Endothelial cell (in vitro differentiated cells): ENCODE measurements around the gene GPX7. TPM values are rescaled to one million over a fixed set of nuclear protein-coding genes. Genes with fewer than 3 reads are reported as not detected.

Experiments used
- DNase-seq: peaks from one replicate; pipeline ENCODE4 v3.0.0; 2021; ENCODE audit warnings: low spot score
- H3K27ac Mint-ChIP-seq: one replicate; pipeline ENCODE4 v1.8.0; 2021; ENCODE audit warnings: mixed read lengths, inconsistent platforms; ENCODE audit not compliant: unreplicated experiment
- H3K27me3 Mint-ChIP-seq: one replicate; pipeline ENCODE4 v1.8.0; 2021; ENCODE audit warnings: mild to moderate bottlenecking, moderate library complexity, mixed read lengths, inconsistent platforms; ENCODE audit not compliant: unreplicated experiment
- H3K36me3 Mint-ChIP-seq: one replicate; pipeline ENCODE4 v1.8.0; 2021; ENCODE audit warnings: mild to moderate bottlenecking, low read depth, mixed read lengths, inconsistent platforms; ENCODE audit not compliant: unreplicated experiment
- H3K4me1 Mint-ChIP-seq: one replicate; pipeline ENCODE4 v1.8.0; 2021; ENCODE audit warnings: mild to moderate bottlenecking, mixed read lengths, inconsistent platforms; ENCODE audit not compliant: unreplicated experiment
- H3K4me3 Mint-ChIP-seq: one replicate; pipeline ENCODE4 v1.8.0; 2021; ENCODE audit warnings: mild to moderate bottlenecking, mixed read lengths, inconsistent platforms; ENCODE audit not compliant: unreplicated experiment
- H3K9me3 Mint-ChIP-seq: one replicate; pipeline ENCODE4 v1.8.0; 2021; ENCODE audit warnings: mixed read lengths, inconsistent platforms; ENCODE audit not compliant: unreplicated experiment
- total RNA-seq: library from RNA; stranded (reverse); fragmentation: NEBNext Ultra II Directional; extraction: Animal tissue kit (Norgen Biotek cat#: 25700); gene quantifications from one replicate; pipeline ENCODE4 v1.2.1, GENCODE V29; 2021; ENCODE audit not compliant: unreplicated experiment
- TF ChIP-seq, protein P1 (sequence below): fragments of 200-600 bp; sonication (generic); IDR thresholded peaks from one replicate; pipeline ENCODE4 v1.5.0; 2021; ENCODE audit warnings: antibody characterized with exemption; ENCODE audit not compliant: unreplicated experiment

The GPX7 gene
- total RNA-seq, 1 donor from 2014 or later: 59.4 TPM

DNA sequence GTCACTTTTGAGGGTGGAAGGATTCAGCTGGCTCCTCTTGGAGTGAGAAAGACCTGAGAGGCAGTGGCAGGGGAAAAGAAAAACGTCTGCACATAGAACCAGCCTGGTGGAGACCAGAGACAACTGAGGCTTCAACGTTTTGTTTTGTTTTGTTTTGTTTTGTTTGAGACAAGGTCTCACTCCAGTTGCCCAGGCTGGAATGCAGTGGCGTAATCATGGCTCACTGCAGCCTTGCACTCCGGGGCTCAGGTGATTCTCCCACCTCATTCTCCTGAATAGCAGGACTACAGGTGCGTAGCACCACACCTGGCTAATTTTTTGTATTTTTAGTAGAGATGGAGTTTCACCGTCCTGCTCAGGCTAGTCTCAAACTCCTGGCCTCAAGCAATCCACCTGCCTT lies 43.1 kb downstream of the GPX7 start:
- Mint-ChIP-seq H3K4me3 (no peak overlapping the region), H3K36me3 (no peaks in the 10 kb centered on the region), H3K27me3 (peaks cover 3% of the 10 kb centered on the region), H3K9me3 (no peaks in the 10 kb centered on the region), H3K4me1 (peaks cover 3% of the 10 kb centered on the region), H3K27ac (no peak overlapping the region)
- DNase-seq: no peak
- TF ChIP-seq, protein P1, sequence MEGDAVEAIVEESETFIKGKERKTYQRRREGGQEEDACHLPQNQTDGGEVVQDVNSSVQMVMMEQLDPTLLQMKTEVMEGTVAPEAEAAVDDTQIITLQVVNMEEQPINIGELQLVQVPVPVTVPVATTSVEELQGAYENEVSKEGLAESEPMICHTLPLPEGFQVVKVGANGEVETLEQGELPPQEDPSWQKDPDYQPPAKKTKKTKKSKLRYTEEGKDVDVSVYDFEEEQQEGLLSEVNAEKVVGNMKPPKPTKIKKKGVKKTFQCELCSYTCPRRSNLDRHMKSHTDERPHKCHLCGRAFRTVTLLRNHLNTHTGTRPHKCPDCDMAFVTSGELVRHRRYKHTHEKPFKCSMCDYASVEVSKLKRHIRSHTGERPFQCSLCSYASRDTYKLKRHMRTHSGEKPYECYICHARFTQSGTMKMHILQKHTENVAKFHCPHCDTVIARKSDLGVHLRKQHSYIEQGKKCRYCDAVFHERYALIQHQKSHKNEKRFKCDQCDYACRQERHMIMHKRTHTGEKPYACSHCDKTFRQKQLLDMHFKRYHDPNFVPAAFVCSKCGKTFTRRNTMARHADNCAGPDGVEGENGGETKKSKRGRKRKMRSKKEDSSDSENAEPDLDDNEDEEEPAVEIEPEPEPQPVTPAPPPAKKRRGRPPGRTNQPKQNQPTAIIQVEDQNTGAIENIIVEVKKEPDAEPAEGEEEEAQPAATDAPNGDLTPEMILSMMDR: no peak

DNA sequence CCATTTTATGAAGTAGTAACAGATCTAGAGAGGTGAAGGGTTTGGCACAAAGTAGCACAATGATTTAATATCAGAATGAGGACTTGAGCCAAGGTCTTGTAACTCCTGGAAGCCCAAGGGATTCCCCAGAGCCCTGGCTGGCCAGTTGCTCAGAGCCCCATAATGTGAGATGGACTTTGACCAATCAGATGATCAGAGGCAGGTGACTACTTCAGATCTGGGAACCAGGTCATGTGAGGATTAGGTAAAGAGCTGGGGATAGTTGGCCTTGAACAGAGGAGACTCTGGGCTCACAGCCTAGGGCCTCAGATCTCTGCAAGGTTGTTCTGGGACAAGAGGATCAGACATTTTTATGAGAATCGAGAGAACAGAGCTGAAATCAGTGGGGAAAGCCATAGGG lies 49.7 kb downstream of the GPX7 start:
- H3K27ac Mint-ChIP-seq: no peak overlapping the region
- DNase-seq: no peak
- no peak overlapping the region for H3K4me3 Mint-ChIP-seq
- H3K9me3 Mint-ChIP-seq: no peaks in the 10 kb centered on the region
- H3K36me3 Mint-ChIP-seq: no peaks in the 10 kb centered on the region
- no peaks in the 10 kb centered on the region for H3K4me1 Mint-ChIP-seq
- TF ChIP-seq, protein P1: no peak
- H3K27me3 Mint-ChIP-seq: peaks cover 6% of the 10 kb centered on the region

DNA sequence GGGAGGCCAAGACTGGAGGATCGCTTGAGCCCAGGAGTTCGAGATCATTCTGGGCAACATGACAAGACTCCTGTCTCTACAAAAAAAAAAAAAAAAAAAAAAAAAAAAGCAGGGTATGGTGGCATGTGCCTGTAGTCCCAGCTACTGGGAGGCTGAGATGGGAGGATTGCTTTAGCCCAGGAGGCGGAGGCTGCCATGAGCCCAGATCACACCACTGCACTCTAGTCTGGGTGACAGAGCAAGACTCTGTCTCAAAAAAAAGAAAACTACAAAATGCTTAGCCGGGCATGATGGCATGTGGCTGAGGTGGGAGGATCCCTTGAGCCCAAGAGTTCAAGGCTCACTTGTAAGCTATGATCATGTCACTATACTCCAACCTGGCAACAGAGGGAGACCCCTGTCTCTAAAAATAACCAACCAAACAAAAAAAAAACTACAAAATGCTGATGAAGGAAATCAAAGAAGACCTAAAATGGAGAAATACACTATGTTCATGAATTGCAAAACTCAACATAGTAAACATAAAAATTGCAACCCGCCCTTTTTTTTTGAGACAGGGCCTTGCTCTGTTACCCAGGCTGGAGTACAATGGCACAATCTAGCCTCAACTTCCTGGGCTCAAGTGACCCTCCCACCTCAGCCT lies 51.2 kb downstream of the GPX7 start:
- H3K9me3 Mint-ChIP-seq: no peaks in the 10 kb centered on the region
- H3K27me3 Mint-ChIP-seq: peaks cover 6% of the 10 kb centered on the region
- no peak overlapping the region for H3K27ac Mint-ChIP-seq
- H3K36me3 Mint-ChIP-seq: no peaks in the 10 kb centered on the region
- no peak for DNase-seq
- H3K4me3 Mint-ChIP-seq: no peak overlapping the region
- H3K4me1 Mint-ChIP-seq: no peaks in the 10 kb centered on the region
- TF ChIP-seq, protein P1: no peak

DNA sequence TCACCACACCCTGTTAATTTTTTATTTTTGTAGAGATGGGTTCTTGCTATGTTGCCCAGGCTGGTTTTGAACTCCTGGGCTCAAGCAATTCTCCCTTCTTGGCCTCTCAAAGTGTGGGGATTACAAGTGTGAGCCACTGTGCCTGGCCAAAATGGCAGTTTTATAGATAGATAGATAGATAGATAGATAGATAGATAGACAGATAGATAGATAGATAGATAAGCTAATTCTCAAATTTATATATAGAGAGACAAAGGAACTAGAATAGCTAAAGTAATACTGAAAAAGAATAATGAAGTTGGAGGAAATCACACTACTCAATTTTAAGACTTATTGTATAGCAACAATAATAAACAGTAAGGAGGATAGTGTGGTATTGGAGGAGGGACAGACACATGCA lies 51.9 kb downstream of the GPX7 start:
- H3K36me3 Mint-ChIP-seq: no peaks in the 10 kb centered on the region
- no peak for DNase-seq
- H3K4me1 Mint-ChIP-seq: no peaks in the 10 kb centered on the region
- H3K9me3 Mint-ChIP-seq: no peaks in the 10 kb centered on the region
- H3K4me3 Mint-ChIP-seq: no peak overlapping the region
- H3K27ac Mint-ChIP-seq: no peak overlapping the region
- TF ChIP-seq, protein P1: no peak
- H3K27me3 Mint-ChIP-seq: peaks cover 6% of the 10 kb centered on the region

DNA sequence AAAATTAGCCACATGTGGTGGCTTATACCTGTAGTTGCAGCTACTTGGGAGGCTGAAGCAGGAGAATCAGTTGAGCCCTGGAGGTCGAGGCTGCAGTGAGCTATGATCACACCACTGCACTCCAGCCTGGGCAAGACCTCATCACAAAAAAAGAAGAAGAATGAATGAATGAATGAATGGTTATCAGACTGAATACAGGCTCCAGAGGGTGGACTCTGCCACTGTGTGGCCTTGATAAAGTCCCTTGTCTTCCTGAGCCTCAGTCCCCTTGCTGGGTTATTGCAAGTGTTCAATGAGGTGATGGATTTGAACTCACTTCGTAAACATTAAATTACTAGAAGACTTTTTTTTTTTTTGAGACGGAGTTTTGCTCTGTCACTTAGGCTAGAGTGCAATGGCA lies 55.5 kb downstream of the GPX7 start:
- Mint-ChIP-seq H3K4me1 (peaks cover 4% of the 10 kb centered on the region), H3K4me3 (no peak overlapping the region), H3K36me3 (no peaks in the 10 kb centered on the region), H3K27me3 (peaks cover 2% of the 10 kb centered on the region), H3K9me3 (no peaks in the 10 kb centered on the region), H3K27ac (no peak overlapping the region)
- TF ChIP-seq, protein P1: no peak
- DNase-seq: no peak

Other genes with a start within 250 kb of the GPX7 start
- gene CC2D1B, start 236.2 kb upstream of the GPX7 start, total RNA-seq: 43.1 TPM
- gene ORC1, start 197.9 kb upstream of the GPX7 start, total RNA-seq: 4.9 TPM
- gene PRPF38A, start 197.8 kb upstream of the GPX7 start, total RNA-seq: 61.9 TPM
- 78.5 TPM for gene TUT4, start 49.3 kb upstream of the GPX7 start, total RNA-seq
- gene SHISAL2A, start 30.8 kb downstream of the GPX7 start, total RNA-seq: not detected
- gene COA7, start 96.0 kb downstream of the GPX7 start, total RNA-seq: 14.4 TPM
- gene ZYG11B, start 124.1 kb downstream of the GPX7 start, total RNA-seq: 39.0 TPM
- gene ZYG11A, start 240.4 kb downstream of the GPX7 start, total RNA-seq: 0.18 TPM